Right renal cortex interstitium (tissue), 3 donors: ENCODE measurements around the gene EPHX1. TPM values are rescaled to one million over a fixed set of nuclear protein-coding genes. Genes with fewer than 3 reads are reported as not detected.

Source experiments
- polyA plus RNA-seq, 3 donors: library from polyadenylated mRNA; unstranded; fragments of 120-200 nt; gene quantifications; one replicate each; pipeline ENCODE4 v1.2.1, GENCODE V29; 2013; ENCODE audit not compliant: insufficient read length in 3 of 3

Gene EPHX1
- polyA plus RNA-seq, 3 donors, result 53.5 to 59.1 (median 54.6) TPM

Other genes starting within 250 kb of the EPHX1 start
- 100 to 1,000 TPM; 113 to 128 (median 116) TPM for gene ENAH, start 157.0 kb upstream of the EPHX1 start, polyA plus RNA-seq
- gene SRP9, start 32.3 kb upstream of the EPHX1 start, polyA plus RNA-seq, result 100 to 1,000 TPM; 455 to 512 (median 512) TPM
- 10 to 100 TPM; 35.7 to 43.0 (median 41.0) TPM for gene TMEM63A, start 72.3 kb downstream of the EPHX1 start, polyA plus RNA-seq
- gene LEFTY1, start 79.0 kb downstream of the EPHX1 start, polyA plus RNA-seq, result 1 to 10 TPM; 3.0 to 5.8 (median 5.5) TPM
- 10 to 100 TPM; 40.2 to 50.2 (median 48.4) TPM for gene PYCR2, start 114.1 kb downstream of the EPHX1 start, polyA plus RNA-seq
- 1 to 10 TPM in 2 of 3 donors, under 1 TPM in 1; 0.99 to 1.3 (median 1.0) TPM for gene LEFTY2, start 131.1 kb downstream of the EPHX1 start, polyA plus RNA-seq
- 10 to 100 TPM; 22.7 to 23.1 (median 23.0) TPM for gene SDE2, start 189.2 kb downstream of the EPHX1 start, polyA plus RNA-seq